Gastrocnemius medialis (tissue), 4 donors: ENCODE data around the gene ASCC1.

Experiments used
- CTCF ChIP-seq, 5 experiments: fragments of 450-650 bp in 3 of 5; fragments of 200-600 bp in 2 of 5; sonication (generic) in 2 of 5; IDR thresholded peaks in 4 of 5; conservative IDR thresholded peaks in 1 of 5; 1 replicate in 4 of 5; 2 replicates in 1 of 5; pipeline ENCODE4 v1.5.1; 2016 to 2019; ENCODE audit warnings: antibody characterized with exemption in 5 of 5, mild to moderate bottlenecking in 3 of 5, moderate library complexity in 3 of 5
- POLR2A ChIP-seq, 2 donors: fragments of 450-650 bp; IDR thresholded peaks; one replicate each; pipeline ENCODE4 v1.6.1; 2017; ENCODE audit warnings: antibody characterized with exemption in 2 of 2, mild to moderate bottlenecking in 2 of 2, moderate library complexity in 2 of 2

DNA sequence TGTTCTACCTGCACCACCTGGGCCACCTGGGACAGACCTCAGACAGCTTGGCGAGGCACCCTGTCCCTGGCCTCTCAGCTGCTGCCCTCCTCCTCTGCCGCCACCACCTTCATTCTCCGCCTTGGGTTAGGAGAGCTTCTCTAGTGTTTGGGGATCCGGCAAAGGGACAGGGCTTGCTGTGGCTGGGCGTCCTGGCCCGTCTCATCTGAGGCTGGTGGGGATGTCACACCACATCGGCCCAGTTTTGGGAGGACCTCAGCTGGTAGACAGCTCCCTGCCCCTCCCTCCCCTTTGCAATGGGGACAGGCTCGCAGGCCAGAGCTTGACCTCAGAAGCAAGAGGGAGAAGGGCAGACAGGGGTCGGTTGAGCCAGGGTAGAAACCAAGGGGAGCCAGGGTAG is 154.1 kb downstream of the ASCC1 start:
- TF ChIP-seq CTCF (IDR thresholded peaks at IDR 0.05 in 4 of 5, conservative IDR thresholded peaks at IDR 0.05 in 1 of 5) (no peak), POLR2A (IDR thresholded peaks at IDR 0.05) (no peak)
